ENCODE measurements around the gene CASKIN1.

DNA sequence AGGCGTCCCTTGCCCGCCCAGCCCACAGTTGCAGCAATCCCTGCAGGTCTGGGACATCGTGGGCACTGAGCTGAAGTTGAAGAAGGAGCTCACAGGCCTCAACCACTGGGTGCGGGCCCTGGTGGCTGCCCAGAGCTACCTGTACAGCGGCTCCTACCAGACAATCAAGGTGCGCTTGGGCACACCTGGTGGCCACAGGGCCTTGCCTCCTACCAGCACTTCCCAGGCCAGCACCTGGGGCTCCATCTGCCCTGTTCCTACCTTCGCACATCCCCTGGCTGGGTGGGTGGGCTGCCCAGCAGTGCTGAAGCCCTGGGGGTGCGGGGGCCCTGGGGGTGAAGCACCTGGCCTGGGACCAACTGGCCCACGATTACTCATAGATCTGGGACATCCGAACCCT is 21.0 kb downstream of the CASKIN1 start:
- TF ChIP-seq, protein P1, sequence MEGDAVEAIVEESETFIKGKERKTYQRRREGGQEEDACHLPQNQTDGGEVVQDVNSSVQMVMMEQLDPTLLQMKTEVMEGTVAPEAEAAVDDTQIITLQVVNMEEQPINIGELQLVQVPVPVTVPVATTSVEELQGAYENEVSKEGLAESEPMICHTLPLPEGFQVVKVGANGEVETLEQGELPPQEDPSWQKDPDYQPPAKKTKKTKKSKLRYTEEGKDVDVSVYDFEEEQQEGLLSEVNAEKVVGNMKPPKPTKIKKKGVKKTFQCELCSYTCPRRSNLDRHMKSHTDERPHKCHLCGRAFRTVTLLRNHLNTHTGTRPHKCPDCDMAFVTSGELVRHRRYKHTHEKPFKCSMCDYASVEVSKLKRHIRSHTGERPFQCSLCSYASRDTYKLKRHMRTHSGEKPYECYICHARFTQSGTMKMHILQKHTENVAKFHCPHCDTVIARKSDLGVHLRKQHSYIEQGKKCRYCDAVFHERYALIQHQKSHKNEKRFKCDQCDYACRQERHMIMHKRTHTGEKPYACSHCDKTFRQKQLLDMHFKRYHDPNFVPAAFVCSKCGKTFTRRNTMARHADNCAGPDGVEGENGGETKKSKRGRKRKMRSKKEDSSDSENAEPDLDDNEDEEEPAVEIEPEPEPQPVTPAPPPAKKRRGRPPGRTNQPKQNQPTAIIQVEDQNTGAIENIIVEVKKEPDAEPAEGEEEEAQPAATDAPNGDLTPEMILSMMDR (IDR thresholded peaks at IDR 0.05; ENCODE audit: low read length), result no peak
- TF ChIP-seq EZH2 (IDR thresholded peaks at IDR 0.05; ENCODE audit: borderline replicate concordance, low read length), result no peak
